Sigmoid colon (tissue), 3 donors: ENCODE measurements around the gene IL17RD.
A peak's percentile ranks its signal among the peaks of the same experiment; 100 is the strongest.

ENCODE experiments used
- CTCF ChIP-seq, 4 experiments: fragments of 450-650 bp in 3 of 4; fragments of 200-600 bp in 1 of 4; IDR thresholded peaks; one replicate each; pipeline ENCODE4 v1.5.1; 2016 to 2019; ENCODE audit warnings: antibody characterized with exemption in 4 of 4, mild to moderate bottlenecking in 3 of 4, moderate library complexity in 2 of 4
- POLR2A ChIP-seq, 2 donors: fragments of 450-650 bp; IDR thresholded peaks; one replicate each; pipeline ENCODE4 v1.6.1; 2016; ENCODE audit warnings: antibody characterized with exemption in 2 of 2, mild to moderate bottlenecking in 2 of 2, moderate library complexity in 2 of 2

- TF ChIP-seq POLR2A (IDR thresholded peaks at IDR 0.05) (no peak), CTCF (IDR thresholded peaks at IDR 0.05) (peak in 1 of 4 experiments; percentile 15)
These were observed 23.3 kb downstream of the IL17RD start for GRCh38 chr3:57141719-57142410.
